ENCODE data around the gene THADA. TPM values are rescaled to one million over a fixed set of nuclear protein-coding genes. Genes with fewer than 3 reads are reported as not detected.
A peak's percentile ranks its signal among the peaks of the same experiment; 100 is the strongest.

Gene THADA
- total RNA-seq, 1 donor from 2014 or later = 41.2 TPM

DNA sequence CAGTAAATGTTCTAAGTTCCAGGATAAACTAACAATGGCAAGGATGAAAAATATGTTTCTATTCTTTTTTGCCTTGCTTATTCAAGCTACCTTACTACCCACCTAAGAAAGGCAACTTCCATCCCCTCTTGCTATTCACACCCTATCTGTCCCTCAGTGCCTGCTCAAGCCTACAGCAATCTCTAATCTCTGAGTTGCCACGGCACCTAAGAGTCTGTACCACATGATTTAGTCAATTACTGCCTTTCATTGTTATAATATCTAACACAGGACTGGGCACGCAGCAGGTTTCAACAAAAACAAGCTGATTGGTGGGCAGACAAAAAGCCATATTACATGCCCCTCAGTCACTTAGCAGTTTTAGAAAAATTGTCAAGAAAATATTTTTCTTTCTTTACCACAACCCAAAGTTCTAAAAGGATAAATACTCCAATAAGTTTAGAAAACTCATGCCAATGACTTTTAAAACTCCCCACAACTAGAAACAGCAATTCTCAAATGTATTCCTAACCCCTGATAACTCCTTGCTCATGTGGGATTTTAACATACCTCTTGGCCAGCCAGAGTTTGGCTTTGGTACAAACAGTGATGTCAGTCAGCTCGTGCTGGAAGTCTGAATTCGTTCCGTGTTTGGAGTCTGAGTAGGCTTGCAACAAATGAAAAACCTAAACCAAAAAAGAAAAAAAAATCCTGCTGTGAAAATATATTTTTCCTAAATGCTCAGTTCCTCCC is 252.1 kb downstream of the THADA start:
- Histone ChIP-seq H3K4me1 (peaks cover 37% of the 10 kb centered on the region), H3K4me3 (no peak overlapping the region), H3K9me3 (no peaks in the 10 kb centered on the region), H3K27me3 (ENCODE audit: low read depth) (no peaks in the 10 kb centered on the region), H3K27ac (peak overlapping the region; percentile 9), H3K36me3 (no peaks in the 10 kb centered on the region)
- intact Hi-C loops (cut with DNase I) = no loop called here
- ATAC-seq = peak; percentile 45 to 78
- TF ChIP-seq, protein P1, sequence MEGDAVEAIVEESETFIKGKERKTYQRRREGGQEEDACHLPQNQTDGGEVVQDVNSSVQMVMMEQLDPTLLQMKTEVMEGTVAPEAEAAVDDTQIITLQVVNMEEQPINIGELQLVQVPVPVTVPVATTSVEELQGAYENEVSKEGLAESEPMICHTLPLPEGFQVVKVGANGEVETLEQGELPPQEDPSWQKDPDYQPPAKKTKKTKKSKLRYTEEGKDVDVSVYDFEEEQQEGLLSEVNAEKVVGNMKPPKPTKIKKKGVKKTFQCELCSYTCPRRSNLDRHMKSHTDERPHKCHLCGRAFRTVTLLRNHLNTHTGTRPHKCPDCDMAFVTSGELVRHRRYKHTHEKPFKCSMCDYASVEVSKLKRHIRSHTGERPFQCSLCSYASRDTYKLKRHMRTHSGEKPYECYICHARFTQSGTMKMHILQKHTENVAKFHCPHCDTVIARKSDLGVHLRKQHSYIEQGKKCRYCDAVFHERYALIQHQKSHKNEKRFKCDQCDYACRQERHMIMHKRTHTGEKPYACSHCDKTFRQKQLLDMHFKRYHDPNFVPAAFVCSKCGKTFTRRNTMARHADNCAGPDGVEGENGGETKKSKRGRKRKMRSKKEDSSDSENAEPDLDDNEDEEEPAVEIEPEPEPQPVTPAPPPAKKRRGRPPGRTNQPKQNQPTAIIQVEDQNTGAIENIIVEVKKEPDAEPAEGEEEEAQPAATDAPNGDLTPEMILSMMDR (IDR thresholded peaks at IDR 0.05) = no peak
- DNase-seq = no peak

DNA sequence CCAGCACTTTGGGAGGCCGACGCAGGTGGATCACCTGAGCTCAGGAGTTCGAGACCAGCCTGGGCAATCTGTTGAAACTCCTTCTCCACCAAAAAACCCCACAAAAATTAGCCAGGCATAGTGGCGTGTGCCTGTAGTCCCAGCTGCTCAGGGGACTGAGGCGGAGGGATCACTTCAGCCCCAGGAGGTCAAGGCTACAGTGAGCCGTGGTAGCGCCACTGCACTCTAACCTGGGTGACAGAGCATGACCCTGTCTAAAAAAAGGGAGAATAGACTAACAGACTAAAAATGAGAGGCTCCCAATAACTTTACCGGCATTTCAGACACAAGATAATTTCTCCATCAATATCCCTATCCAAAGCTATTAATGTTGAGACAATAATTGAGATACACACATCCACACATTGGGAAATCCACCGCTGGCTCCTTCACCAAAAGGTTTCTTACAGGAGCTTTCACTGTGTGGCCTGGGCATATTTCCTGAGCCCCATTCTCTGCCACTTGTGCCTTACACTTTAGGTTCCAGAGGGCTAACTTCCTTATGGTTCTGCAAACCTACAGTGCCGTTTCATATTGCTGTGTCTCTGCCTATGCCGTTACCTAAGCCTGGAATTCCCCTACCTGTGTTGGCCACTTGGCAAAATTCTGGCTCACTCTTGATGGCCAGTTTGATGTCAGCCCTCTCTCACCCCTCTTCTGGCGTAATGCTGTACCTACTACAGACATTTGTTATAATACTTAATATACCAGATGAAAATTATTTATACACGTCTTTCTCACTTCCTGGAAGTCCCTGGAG is 253.7 kb downstream of the THADA start:
- no peaks in the 10 kb centered on the region for H3K27me3 ChIP-seq (ENCODE audit: low read depth)
- intact Hi-C loops (cut with DNase I) = no loop called here
- H3K27ac ChIP-seq = peak overlapping the region; percentile 38
- DNase-seq (no peak), ATAC-seq (peak; percentile 67 to 81)
- H3K36me3 ChIP-seq = no peaks in the 10 kb centered on the region
- TF ChIP-seq, protein P1 (IDR thresholded peaks at IDR 0.05) = no peak
- H3K4me1 ChIP-seq = peaks cover 38% of the 10 kb centered on the region
- H3K4me3 ChIP-seq = no peak overlapping the region
- H3K9me3 ChIP-seq = no peaks in the 10 kb centered on the region

DNA sequence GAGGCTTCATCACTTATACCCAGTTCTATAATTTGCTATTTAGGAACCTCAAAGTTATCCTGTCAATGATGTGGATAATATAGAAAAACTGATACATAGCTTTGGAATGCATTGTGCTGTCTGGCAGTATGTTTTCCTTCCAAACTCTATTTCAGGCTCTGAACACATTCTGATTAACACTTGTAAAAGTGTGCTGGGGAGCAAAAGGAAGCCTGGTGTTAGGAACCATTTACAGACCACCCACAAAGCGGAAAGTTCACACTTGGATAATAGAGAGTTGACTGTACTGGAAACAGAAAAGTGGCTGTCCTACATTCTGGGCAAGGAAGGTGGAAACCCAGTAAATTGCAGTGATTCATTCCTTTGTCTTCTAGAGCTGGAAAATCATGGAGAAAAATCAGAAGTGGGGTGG is 254.9 kb downstream of the THADA start:
- Histone ChIP-seq H3K27ac (peak overlapping the region; percentile 38), H3K27me3 (ENCODE audit: low read depth) (no peaks in the 10 kb centered on the region), H3K4me3 (no peak overlapping the region), H3K4me1 (peaks cover 39% of the 10 kb centered on the region), H3K36me3 (no peaks in the 10 kb centered on the region), H3K9me3 (no peaks in the 10 kb centered on the region)
- DNase-seq = no peak
- TF ChIP-seq, protein P1 (IDR thresholded peaks at IDR 0.05) = no peak
- intact Hi-C loops (cut with DNase I) = no loop called here
- ATAC-seq = no peak

DNA sequence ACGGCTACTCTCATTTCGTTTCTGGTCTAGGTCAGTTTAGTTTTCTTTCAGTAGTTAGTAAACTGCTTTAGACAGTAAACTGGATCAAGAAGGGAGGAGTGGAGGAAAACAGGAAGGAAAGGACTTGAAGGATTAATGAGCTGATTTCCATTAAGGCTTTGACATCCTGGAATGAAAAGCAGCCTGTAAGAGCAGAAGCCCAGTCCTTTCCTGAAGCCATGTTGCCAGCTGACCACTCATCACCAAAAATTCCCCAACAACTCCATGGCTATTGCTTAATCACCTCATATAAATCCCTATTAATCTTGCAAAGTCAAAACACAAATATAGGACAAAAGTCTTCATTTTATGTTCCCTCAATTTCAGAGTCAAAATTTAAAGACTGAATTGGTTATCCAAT is 255.8 kb downstream of the THADA start:
- intact Hi-C loops (cut with DNase I) = no loop called here
- H3K4me1 ChIP-seq = peaks cover 30% of the 10 kb centered on the region
- H3K4me3 ChIP-seq = no peak overlapping the region
- no peaks in the 10 kb centered on the region for H3K27me3 ChIP-seq (ENCODE audit: low read depth)
- no peak for ATAC-seq
- TF ChIP-seq, protein P1 (IDR thresholded peaks at IDR 0.05) = no peak
- H3K9me3 ChIP-seq = no peaks in the 10 kb centered on the region
- no peaks in the 10 kb centered on the region for H3K36me3 ChIP-seq
- H3K27ac ChIP-seq = no peak overlapping the region
- no peak for DNase-seq

DNA sequence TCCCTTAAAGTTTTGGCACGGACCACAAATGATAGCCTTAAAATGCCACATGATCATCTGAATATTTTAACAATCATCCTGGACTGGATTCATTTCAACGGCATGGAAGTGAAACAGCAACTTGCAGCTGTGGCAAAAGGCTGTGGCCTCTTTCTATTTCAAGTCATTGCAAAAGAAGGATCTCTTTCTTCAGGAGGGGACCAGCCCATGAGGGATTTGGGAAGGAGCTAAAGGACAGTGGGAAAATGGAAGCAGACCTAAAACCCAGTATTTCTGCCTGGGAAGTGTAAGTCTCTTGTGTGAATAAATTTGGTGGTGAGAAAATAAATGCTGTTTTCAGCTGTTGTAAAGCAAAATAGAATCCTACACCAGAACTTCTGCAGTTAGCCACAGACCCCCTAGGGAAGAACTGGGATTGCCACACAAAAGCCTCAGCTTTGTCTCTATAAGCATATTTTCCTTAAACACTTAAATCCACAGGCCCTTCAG is 262.1 kb downstream of the THADA start:
- TF ChIP-seq, protein P1 (IDR thresholded peaks at IDR 0.05) = no peak
- DNase-seq = no peak
- no peaks in the 10 kb centered on the region for H3K36me3 ChIP-seq
- intact Hi-C loops (cut with DNase I) = no loop called here
- no peaks in the 10 kb centered on the region for H3K9me3 ChIP-seq
- H3K4me1 ChIP-seq = peaks cover 43% of the 10 kb centered on the region
- peak overlapping the region; percentile 76 for H3K27ac ChIP-seq
- ATAC-seq = peak; percentile 44 to 66
- H3K4me3 ChIP-seq = no peak overlapping the region
- H3K27me3 ChIP-seq (ENCODE audit: low read depth) = no peaks in the 10 kb centered on the region
